ENCODE data around the gene AKAP8.

The AKAP8 gene

DNA sequence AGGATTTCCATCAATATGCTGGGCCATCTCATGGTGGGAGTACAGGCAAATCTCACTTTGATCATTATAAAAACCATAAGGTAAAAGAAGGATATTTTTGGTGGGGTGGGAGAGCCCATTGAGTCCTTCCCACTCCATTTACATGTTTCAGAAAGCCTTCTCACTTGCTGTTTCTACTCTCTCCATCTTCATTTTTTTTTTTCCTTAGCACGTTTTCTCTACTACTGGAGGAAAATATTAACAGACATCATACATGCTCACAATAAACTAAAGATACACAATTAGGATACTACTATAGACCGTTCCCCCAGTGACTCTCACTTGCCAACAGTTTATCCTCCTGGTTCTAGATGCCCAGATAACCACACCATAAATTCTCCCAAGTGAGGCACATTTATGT is 1.8 kb upstream of the AKAP8 start:
- peaks cover 32% of the 10 kb centered on the region for H3K79me2 ChIP-seq (ENCODE audit: insufficient read depth, low read depth)
- H4K20me1 ChIP-seq (ENCODE audit: insufficient read depth), result no peaks in the 10 kb centered on the region
- H2AFZ ChIP-seq (ENCODE audit: low read depth), result no peak overlapping the region
- H3K27me3 ChIP-seq (ENCODE audit: insufficient read depth, low read depth), result no peaks in the 10 kb centered on the region
- peaks cover 30% of the 10 kb centered on the region for H3K4me1 ChIP-seq (ENCODE audit: low read depth, poor library complexity, severe bottlenecking)
- H3K36me3 ChIP-seq (ENCODE audit: insufficient read depth), result no peaks in the 10 kb centered on the region
- H3K4me2 ChIP-seq, result peak overlapping the region; percentile 88; the same call in 1 of the 2 replicates
- H3K4me3 ChIP-seq (IDR thresholded peaks at IDR 0.05; ENCODE audit: insufficient read depth, low read depth, low read length), result no peak overlapping the region
- TF ChIP-seq, protein P1, sequence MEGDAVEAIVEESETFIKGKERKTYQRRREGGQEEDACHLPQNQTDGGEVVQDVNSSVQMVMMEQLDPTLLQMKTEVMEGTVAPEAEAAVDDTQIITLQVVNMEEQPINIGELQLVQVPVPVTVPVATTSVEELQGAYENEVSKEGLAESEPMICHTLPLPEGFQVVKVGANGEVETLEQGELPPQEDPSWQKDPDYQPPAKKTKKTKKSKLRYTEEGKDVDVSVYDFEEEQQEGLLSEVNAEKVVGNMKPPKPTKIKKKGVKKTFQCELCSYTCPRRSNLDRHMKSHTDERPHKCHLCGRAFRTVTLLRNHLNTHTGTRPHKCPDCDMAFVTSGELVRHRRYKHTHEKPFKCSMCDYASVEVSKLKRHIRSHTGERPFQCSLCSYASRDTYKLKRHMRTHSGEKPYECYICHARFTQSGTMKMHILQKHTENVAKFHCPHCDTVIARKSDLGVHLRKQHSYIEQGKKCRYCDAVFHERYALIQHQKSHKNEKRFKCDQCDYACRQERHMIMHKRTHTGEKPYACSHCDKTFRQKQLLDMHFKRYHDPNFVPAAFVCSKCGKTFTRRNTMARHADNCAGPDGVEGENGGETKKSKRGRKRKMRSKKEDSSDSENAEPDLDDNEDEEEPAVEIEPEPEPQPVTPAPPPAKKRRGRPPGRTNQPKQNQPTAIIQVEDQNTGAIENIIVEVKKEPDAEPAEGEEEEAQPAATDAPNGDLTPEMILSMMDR (conservative IDR thresholded peaks at IDR 0.05; ENCODE audit: low read depth, low read length), result no peak
- H3K9ac ChIP-seq, result no peak overlapping the region
- no peak overlapping the region; the same call in 1 of the 2 replicates for H3K27ac ChIP-seq

DNA sequence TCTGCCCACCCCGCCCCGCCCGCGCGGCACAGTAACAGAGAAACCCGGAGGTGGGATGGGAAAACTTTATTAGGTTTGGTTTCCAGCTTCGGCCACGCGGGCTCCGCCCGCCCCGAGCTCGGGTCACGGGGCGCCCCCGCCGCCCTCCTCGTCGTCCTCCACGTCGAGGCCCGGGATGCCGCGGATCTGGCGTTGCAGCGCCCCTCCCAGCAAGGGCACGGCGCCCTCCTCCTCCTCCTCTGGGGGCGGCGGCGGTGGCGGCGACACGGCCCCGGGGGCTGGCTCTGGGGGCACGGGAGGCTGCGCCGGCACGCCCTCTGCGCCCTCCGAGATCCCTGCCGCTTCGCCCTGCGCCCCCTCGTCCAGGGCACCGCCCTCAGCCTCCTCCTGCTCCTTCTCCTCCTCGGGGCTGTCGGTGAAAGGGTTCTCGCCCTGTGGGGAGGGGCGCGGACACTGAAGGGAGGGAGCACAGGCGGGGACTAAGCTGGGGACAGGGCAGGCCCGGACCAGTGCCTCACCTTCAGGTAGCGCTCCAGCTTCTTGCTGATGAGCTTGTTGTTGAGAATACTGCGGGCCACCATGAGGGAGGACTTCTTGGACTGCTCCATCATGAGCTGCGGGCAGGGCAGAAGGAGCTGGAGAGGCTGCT is 536 bp upstream of the AKAP8 start:
- no peak overlapping the region for H3K4me3 ChIP-seq (IDR thresholded peaks at IDR 0.05; ENCODE audit: insufficient read depth, low read depth, low read length)
- peak overlapping the region; percentile 60 for H3K27ac ChIP-seq
- H4K20me1 ChIP-seq (ENCODE audit: insufficient read depth), result no peaks in the 10 kb centered on the region
- no peaks in the 10 kb centered on the region; the same call in 1 of the 2 replicates for H3K36me3 ChIP-seq (ENCODE audit: insufficient read depth)
- H3K9ac ChIP-seq, result peak overlapping the region; percentile 63
- peaks cover 45% of the 10 kb centered on the region for H3K79me2 ChIP-seq (ENCODE audit: insufficient read depth, low read depth)
- TF ChIP-seq, protein P1 (conservative IDR thresholded peaks at IDR 0.05; ENCODE audit: low read depth, low read length), result no peak
- no peaks in the 10 kb centered on the region for H3K27me3 ChIP-seq (ENCODE audit: insufficient read depth, low read depth)
- peak overlapping the region; percentile 88; the same call in 1 of the 2 replicates for H3K4me2 ChIP-seq
- peak overlapping the region; percentile 49 for H2AFZ ChIP-seq (ENCODE audit: low read depth)
- peaks cover 32% of the 10 kb centered on the region for H3K4me1 ChIP-seq (ENCODE audit: low read depth, poor library complexity, severe bottlenecking)

DNA sequence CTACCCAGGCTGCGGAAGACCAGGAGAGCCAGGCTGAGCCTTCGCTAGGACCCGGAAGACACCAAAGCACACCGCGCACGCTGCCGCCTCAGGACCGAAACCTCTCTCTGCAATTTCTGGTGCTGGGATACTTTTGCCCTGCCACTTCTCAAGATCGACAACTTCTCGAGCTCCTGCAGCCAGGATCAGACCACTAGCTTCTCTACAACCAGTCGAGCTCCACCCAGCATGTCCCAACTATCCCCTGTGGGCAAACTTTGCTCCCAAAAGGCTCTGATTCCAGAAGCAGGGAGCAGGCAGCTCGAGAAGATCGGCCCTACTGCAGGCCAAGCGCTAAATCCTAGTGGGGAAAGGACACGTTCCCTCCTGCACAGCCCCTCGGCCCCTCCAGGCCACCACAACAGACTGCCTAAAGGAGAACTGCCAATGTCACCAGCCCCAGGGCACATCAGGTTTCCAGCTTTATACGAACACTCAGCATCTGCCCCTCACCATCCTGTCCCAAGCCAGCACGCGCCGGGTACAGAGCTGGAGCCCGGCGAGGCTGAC is 979 bp downstream of the AKAP8 start:
- Histone ChIP-seq H3K4me2 (peak overlapping the region; percentile 98), H3K27ac (peak overlapping the region; percentile 100), H3K27me3 (ENCODE audit: insufficient read depth, low read depth) (no peaks in the 10 kb centered on the region), H4K20me1 (ENCODE audit: insufficient read depth) (no peaks in the 10 kb centered on the region), H3K36me3 (ENCODE audit: insufficient read depth) (no peaks in the 10 kb centered on the region; the same call in 1 of the 2 replicates), H3K9ac (peak overlapping the region; percentile 99), H3K4me3 (IDR thresholded peaks at IDR 0.05; ENCODE audit: insufficient read depth, low read depth, low read length) (no peak overlapping the region), H3K79me2 (ENCODE audit: insufficient read depth, low read depth) (peaks cover 61% of the 10 kb centered on the region), H3K4me1 (ENCODE audit: low read depth, poor library complexity, severe bottlenecking) (peaks cover 32% of the 10 kb centered on the region), H2AFZ (ENCODE audit: low read depth) (peak overlapping the region; percentile 52)
- TF ChIP-seq, protein P1 (conservative IDR thresholded peaks at IDR 0.05; ENCODE audit: low read depth, low read length), result no peak

DNA sequence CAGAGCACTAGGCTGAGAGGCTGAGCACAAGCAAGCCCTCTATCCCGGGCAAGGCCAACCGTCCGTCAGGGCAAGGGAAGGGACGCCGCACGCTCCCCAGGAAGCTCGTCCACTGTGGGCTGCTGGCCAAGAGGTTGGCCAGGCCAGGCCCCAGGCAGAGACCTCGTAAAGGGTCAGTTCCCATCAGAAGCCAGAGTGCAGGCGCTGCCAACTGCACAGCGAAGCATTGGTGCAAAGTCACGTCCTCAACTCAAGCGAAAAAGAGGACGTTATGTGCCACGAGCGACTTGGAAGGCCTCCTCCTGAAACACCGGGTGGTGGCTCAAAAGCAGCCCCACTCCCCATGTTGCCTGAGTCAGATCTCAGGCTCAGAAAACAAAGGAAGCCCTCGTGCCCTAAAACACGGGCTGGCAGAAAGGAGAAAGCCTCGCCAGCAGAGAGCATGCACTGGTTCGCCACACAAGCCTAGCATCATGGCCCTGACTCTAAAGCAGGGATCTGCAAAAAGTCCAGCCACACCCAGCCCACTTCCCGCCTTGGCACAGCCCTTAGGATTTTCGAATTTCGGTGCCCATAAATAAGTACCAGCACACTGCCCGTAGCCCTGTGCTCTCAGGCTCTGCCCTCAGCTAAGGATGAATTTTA is 4.7 kb downstream of the AKAP8 start:
- H3K4me2 ChIP-seq, result no peak overlapping the region
- no peaks in the 10 kb centered on the region; the same call in 1 of the 2 replicates for H3K36me3 ChIP-seq (ENCODE audit: insufficient read depth)
- peaks cover 14% of the 10 kb centered on the region for H3K4me1 ChIP-seq (ENCODE audit: low read depth, poor library complexity, severe bottlenecking)
- H3K9ac ChIP-seq, result no peak overlapping the region
- H4K20me1 ChIP-seq (ENCODE audit: insufficient read depth), result no peaks in the 10 kb centered on the region
- H3K4me3 ChIP-seq (IDR thresholded peaks at IDR 0.05; ENCODE audit: insufficient read depth, low read depth, low read length), result no peak overlapping the region
- peaks cover 72% of the 10 kb centered on the region for H3K79me2 ChIP-seq (ENCODE audit: insufficient read depth, low read depth)
- H3K27me3 ChIP-seq (ENCODE audit: insufficient read depth, low read depth), result no peaks in the 10 kb centered on the region
- H3K27ac ChIP-seq, result no peak overlapping the region
- TF ChIP-seq, protein P1 (conservative IDR thresholded peaks at IDR 0.05; ENCODE audit: low read depth, low read length), result no peak
- H2AFZ ChIP-seq (ENCODE audit: low read depth), result no peak overlapping the region
